ENCODE measurements around the gene TP53TG3E.
"Not testable (repeated sequence)": the region's sequence is repeated elsewhere in the genome, so short reads cannot be mapped to it uniquely, and the experiment has no call there.

Gene TP53TG3E

DNA sequence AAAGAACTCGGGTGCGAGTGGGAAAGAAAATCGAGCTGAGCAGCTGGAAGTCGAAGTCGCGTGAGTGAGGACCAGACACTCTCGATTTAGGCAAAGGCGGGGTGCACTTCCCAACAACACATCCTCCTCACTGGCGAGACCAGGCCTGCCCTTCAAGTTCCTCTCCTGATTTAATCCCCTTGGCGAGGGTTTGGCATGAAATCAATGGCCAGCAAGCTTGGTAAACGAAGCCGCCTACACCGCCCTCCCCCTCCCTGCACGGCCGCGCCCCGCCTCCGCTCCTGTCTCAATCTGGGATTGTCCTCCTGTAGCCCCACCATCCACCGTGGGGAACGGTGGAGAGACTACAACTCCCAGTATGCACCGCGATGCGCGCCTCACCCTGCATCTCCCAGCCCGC lies at the start of gene TP53TG3E:
TSS of gene TP53TG3E (plus strand) at position 301 of the 400 bp plus-strand sequence. CDS start at position 369, 68 bp downstream.
- CTCF ChIA-PET; DNase-seq (ENCODE audit: extremely low spot score); POLR2A ChIA-PET: not testable (repeated sequence)

DNA sequence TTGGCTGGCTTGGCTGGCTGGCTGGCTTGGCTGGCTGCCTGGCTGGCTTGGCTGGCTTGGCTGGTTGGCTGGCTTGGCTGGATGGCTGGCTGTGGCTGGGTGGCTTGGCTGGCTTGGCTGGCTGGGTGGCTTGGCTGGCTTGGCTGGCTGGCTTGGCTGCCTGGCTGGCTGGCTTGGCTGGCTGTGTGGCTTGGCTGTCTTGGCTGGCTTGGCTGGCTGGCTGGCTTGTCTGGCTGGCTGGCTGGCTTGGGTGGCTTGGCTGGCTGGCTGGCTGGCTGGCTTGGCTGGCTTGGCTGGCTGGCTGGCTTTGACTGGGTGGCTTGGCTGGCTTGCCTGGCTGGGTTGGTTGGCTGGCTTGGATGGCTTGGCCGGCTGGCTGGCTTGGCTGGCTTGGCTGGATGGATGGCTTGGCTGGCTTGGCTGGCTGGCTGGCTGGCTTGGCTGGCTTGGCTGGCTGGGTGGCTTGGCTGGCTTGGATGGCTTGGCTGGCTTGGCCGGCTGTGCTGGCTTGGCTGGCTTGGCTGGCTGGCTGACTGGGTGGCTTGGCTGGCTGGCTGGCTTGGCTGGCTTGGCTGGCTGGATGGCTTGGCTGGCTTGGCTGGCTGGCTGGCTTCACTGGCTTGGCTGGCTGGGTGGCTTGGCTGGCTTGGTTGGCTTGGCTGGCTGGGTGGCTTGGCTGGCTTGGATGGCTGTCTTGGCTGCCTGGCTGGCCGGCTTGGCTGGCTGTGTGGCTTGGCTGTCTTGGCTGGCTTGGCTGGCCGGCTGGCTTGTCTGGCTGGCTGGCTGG lies 32.3 kb downstream of the TP53TG3E start:
- POLR2A ChIA-PET; CTCF ChIA-PET; DNase-seq (ENCODE audit: extremely low spot score): not testable (repeated sequence)

GRCh38 chr16:33337627-33338542 lies 33.8 kb downstream of the TP53TG3E start:
- POLR2A ChIA-PET; DNase-seq (ENCODE audit: extremely low spot score); CTCF ChIA-PET: not testable (repeated sequence)

- CTCF ChIA-PET; POLR2A ChIA-PET; DNase-seq (ENCODE audit: extremely low spot score): not testable (repeated sequence)
Observed at GRCh38 chr16:33338543-33338951, 34.4 kb downstream of the TP53TG3E start.

GRCh38 chr16:33339093-33340061 lies 35.3 kb downstream of the TP53TG3E start:
- CTCF ChIA-PET; POLR2A ChIA-PET; DNase-seq (ENCODE audit: extremely low spot score): not testable (repeated sequence)

Data from GM10248 (cell line).